IPS-NIHi7 (cell line): ENCODE data around the gene MAPK8.
A peak's percentile ranks its signal among the peaks of the same experiment; 100 is the strongest.
"Not testable (repeated sequence)": the region's sequence is repeated elsewhere in the genome, so short reads cannot be mapped to it uniquely, and the experiment has no call there.

Experiments
- DNase-seq: peaks from one replicate; pipeline ENCODE4 v3.0.0; 2012; ENCODE audit warnings: mixed read lengths; ENCODE audit errors: extremely low spot score

Gene MAPK8

DNA sequence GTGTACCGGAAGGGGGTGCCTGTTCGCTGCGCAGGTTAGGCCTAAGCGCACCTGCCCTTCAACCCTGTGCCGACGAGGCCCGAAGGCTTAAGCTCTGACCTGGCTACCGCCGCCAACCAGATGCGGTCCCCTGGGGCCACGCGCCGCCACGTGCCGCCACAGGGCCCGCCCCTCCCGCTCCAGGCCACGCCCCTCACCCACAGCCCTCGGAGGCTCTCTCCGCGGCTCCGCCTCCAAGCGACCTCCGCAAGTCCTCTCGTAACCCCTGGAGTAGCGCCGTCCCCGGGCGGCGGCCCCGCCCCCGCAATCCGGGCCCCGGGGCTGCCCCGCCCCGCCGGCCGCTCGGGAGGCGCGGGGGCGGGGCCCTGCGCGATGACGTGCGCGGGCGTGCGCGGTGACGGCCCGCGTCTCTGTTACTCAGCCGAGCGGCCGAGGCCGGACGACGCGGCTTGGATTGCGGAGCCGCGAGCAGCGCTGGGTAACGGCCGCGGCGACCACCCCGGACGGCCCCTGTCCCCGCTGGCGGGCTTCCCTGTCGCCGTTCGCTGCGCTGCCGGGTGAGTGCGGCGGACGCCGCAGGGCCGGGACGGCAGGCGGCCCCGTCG is at the start of gene MAPK8:
TSS of gene MAPK8 (plus strand) at position 413 of the 605 bp plus-strand sequence. CDS start 94,984 bp downstream, outside the sequence.
- peak; percentile 100 for DNase-seq

DNA sequence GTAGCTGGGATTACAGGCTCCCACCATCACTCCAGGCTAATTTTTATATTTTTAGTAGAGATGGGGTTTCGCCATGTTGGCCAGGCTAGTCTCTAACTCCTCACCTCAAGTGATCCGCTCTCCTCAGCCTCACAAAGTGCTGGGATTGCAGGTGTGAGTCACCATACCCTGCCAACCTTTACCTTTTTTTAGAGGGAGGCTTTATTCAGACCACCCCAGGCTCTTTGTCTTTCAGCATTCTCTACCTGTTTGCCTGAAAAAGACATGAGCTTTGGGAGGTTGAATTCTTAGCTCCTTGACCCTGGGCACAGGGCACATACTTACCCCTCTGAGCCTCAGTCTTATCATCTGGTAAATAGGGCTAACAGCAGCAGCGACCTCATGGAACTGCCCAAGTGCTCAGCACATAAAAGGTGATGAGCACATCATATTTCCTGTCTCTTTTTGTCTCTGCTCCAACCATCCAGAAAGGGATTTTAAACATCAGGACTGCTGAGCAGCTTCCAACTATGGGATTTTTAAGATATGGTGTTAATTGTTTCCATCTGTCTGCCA is 49.0 kb upstream of the MAPK8 start:
- DNase-seq: no peak

DNA sequence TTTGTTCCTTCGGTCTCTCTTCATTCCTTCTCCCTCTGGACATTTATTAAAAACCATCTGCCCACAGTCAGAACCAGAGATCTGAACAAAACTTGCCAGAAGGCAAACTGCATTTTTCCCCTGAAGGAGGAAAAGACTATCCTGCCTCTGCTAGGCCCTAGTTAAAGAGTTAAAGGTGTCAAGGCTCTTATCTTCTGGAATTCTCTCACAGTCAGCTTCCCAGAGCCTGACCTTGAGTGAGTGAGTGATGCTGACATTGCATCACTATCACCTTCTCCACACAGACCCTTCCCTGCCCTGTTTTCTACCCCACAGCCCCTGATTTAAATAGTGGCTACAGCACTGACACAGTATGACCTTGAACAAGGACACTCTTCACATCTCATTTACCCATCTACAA is 48.4 kb upstream of the MAPK8 start:
- no peak for DNase-seq

GRCh38 chr10:48266528-48266927 is 39.9 kb upstream of the MAPK8 start:
- DNase-seq: no peak

DNA sequence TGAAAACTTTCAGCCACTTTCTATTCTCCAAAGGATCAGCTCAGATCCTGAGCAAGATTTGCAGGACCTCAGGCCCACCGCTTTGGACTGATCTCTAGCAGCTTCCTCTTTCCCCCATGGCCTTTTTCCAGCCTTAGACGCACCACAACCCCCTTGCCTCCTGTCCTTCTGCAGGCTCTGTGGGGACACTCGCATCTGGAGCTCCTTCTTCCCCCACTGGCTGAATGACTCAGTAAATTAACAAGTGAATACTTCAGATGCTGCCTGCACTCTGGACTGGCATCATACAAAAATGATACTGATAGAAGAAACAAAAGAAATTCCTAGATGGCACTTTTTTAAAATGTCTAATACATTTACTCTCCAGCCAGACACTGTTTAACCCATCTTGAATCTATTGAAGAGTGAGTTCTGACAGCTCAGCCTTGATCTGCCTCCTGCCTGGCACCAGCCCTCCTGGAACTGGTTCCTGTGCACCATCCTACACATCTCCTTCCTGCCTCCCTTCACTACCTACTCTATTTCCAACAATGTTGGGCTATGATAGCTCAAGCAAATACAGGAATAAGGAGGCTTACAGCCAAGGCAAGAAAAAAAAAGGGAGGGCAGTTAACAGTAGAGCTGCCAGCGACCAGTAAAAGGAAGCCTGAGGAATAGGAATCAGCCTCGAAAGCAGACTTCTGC is 35.3 kb upstream of the MAPK8 start:
- no peak for DNase-seq

DNA sequence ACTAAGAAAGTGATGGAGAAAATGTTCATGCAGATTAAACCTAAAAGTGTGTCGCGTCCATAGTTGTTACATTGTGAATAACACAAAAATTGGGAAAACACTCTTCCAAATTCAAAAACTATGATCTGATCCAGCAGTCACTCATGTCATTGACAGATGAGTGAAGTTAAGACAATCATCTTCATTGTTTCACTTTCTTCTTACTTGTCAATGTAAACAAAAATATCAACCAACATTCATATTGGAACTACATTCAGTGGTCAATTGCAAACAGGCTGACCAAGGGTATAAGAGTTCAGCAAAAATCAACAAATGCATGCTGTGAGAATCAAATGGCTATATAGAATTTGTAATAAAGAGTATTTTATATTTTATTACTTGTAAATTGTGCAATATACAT is 33.8 kb upstream of the MAPK8 start:
- DNase-seq: no peak

DNA sequence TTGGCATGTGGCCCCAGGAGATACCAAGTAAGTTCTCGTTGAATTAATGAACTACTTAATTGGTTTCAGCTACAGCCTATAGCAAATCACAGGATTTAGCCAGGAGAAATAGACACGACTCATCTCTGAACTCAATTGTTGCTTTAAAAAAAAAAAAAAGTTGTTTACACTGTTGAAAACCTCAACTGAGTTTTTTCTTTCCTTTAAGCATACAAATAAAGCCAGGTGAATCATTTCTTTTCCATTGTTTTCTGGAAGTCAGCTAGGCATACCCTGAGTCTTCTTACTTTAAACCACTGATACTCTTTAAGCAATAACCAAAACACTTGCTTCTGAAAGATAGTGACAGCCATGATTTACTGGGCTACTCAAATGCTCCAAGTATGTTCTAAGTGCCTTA is 32.7 kb upstream of the MAPK8 start:
- DNase-seq: no peak

DNA sequence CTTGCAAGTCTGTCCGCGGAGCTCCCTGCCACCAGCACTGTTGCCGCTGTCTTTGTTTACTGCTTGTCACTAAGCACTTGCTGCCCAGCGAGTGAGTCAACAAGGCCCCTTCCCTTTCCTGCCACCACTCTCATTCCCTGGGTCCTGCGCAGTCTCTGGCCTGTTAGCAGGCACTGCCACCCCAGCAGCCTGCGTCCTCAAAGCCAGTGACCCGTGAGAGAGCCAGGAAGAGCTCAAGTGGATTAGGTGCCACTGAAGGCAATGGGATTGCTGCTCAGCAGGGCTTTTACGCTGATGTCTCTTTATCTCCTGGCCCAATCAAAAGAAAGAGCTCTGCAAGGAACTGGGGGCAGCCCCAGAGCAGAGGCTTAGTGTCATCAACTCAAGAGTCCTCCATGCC is 31.8 kb upstream of the MAPK8 start, which contains the start of gene FRMPD2:
TSS of gene FRMPD2 (minus strand) at position 61 of the 400 bp plus-strand sequence. CDS start 129 bp downstream, outside the sequence.
- DNase-seq: peak; percentile 28

DNA sequence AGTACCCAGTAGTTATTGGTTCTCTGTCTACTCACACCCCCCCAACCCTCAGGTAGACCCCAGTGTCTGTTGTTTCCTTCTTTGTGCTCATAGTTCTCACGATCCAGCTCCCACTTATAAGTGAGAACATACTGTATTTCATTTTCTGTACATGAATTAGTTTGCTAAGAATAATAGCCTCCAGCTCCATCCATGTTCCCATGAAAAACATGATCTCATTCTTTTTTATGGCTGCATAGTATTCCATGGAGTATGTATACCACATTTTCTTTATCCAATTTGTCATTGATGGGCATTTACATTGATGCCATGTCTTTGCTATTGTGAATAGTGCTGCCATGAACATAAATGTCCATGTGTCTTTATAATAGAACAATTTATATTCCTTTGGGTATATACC is 29.4 kb upstream of the MAPK8 start:
- no peak for DNase-seq

DNA sequence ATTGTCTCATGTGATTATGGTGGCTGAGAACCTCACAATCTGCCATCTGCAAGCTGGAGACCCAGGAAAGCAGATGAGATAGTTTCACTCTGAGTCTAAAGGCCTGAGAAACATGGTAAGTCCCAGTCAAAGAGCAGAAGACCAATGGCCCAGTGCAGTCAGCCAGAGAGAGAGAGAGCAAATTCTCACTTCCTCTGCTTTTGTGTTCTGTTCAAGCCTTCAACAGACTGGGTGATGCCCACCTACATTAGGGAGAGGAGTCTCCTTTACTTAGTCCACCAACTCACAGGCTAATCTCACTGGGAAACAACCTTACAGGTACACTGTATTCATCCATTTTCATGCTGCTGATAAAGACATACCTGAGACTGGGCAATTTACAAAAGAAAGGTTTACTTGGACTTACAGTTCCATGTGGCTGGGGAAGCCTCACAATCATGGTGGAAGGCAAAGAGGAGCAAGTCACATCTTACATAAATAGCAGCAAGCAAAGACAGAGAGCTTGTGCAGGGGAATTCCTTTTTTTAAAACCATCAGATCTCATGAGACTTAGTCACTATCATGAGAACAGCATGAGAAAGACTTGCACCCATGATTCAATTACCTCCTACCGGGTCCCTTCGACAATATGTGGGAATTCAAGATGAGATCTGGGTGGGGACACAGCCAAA is 27.3 kb upstream of the MAPK8 start:
- no peak for DNase-seq

DNA sequence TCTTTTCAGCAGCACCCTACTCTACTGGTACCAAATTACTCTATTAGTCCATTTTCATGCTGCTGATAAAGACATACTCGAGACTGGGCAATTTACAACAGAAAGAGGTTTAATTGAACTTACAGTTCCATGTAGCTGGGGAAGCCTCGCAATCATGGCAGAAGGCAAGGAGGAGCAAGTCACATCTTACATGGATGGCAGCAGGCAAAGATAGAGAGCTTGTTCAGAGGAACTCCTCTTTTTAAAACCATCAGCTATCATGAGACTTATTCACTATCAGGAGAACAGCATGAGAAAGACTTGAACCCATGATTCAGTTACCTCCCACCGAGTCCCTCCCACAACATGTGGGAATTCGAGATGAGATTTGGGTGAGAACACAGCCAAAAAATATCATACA is 24.8 kb upstream of the MAPK8 start:
- not testable (repeated sequence) for DNase-seq

- DNase-seq: no peak
Observed at GRCh38 chr10:48282829-48283228, 23.6 kb upstream of the MAPK8 start.

- DNase-seq: no peak
Observed at GRCh38 chr10:48284002-48284546, 22.4 kb upstream of the MAPK8 start.

DNA sequence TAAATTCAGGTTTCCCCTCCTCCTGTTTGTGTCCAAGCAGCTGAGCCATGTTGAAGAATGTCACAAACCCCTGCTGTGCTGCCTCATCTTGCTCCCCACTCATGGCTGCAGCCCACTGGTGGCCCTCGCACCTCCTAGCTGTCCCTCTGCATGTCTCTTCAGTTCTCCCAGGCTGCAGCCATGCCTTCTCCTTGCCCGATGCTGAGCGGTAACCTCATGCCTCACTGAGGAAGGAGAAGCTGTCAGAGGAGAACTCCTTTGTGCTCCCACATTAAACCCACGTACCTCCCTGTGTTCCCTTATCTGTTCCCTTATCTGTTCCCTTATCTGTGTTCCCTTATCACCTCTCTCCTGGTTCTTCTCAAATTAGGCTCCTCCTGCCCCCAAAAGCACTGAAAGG is 21.7 kb upstream of the MAPK8 start:
- DNase-seq: no peak

DNA sequence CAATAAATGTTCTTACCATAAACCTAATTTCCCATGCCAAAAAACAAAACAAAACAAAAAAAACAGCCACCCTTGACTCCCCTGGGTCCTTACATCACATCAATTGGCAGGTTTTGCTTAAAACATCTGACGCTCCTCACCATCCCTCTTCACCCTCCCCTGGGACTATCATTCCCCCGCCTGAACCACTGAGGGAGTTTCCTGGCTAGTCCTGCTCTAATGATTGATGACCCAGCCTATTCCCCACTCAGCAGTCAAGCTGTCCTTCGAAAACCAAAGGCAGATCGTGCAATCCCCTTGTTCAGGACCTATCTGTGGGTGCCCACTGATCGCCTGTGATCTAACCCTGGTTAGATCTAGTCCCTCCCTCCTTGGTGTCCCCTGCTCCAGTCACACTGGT is 20.8 kb upstream of the MAPK8 start:
- DNase-seq: no peak

DNA sequence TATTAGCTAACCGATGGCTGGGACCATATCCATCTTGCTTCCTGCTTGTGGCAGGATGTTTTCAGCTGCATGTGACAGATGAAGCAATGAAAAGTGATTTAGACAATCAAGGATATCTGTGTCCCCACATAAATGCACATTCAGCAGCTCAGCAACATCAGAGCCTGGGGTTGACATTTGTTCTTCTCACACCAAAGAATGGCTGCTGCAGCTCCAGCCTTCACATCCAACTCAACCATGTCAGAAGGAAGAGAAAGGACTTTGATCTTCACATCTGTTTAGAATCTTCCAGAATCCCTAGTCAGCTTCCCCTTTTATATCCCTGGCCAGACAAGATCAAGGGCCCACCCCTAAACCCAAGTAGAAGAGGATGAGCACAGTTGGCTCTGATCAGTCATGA is 20.1 kb upstream of the MAPK8 start:
- DNase-seq: no peak

GRCh38 chr10:48287417-48288391 is 18.8 kb upstream of the MAPK8 start:
- no peak for DNase-seq

DNA sequence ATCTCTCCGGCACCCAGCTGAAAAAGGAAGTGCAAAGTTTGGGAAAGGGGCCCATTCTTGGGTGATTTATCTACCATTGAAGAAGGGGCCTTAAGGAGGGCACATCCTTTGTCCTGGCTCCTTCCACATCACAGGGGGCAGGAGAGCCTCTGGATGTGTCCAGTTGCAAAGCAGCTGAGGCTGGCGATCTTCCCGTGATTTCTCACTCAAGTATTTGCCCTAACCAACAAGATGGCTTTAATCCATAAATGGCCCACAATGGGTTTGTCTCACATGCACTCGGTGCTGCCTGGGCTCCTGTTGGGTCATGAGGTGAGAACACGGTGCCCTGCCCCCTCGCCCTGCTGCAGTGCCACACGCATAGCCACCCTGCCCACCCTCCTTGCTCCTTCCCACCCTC is 17.8 kb upstream of the MAPK8 start:
- DNase-seq: no peak

DNA sequence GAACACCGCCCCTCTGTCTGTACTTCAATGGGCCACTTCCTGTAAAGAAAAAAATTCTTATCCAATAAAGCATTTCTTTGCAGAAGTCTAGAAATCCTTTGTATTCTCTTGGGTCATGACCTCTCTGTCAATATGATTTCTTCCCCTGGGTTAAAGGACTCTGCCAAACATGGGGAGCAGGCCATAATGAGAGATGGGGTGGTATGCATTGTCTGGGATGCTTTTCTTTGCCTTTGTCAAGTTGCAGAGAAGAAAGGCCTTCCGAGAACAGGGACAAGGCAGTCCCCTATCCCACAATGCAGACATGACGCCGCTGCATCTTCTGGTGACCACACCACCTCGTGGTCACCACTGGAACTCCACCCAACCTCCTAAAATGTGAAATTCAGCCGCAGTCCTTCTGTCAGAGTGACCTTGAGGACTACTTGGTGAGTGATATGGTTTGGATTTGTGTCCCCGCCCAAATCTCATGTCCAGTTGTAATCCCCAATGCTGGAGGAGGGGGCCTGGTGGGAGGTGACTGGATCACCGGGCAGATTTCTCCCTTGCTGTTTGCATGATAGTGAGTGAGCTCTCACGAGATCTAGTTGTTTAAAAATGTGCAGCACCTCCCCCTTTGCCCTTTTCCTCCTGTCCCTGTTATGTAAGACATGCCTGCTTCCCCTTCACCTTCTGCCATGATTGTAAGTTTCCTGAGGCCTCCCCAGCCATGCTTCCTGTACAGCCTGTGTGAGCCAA is 16.8 kb upstream of the MAPK8 start:
- DNase-seq: peak; percentile 81

GRCh38 chr10:48290286-48290685 is 16.2 kb upstream of the MAPK8 start:
- no peak for DNase-seq

DNA sequence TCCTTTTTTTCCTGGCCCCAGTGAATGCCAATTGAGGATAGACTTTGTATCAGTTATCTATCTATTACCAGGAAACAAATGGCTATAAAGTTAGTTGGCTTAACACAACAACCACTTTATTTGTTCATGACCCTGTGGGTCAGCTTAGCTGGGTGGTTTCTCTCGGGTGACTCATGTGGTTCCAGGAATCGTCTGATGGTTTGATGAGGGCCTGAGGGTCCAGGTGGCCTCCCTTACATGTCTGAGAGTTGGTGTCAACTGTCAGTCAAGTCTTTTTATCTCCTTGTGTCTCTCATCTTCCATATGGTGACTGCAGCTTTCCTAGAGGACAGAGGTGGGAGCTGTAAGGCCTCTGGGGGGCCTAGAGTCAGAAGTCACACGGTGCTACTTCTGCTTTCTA is 15.3 kb upstream of the MAPK8 start:
- no peak for DNase-seq
